GM21360 (cell line): ENCODE measurements around the gene OR13C5.
"Not testable (repeated sequence)": the region's sequence is repeated elsewhere in the genome, so short reads cannot be mapped to it uniquely, and the experiment has no call there.

Source experiments
- ATAC-seq: cut with Tn5 transposase; IDR thresholded peaks from one replicate; pipeline ENCODE4 v1.9.1; 2021; ENCODE audit warnings: mild to moderate bottlenecking, moderate library complexity; ENCODE audit not compliant: unreplicated experiment

Gene OR13C5, protein sequence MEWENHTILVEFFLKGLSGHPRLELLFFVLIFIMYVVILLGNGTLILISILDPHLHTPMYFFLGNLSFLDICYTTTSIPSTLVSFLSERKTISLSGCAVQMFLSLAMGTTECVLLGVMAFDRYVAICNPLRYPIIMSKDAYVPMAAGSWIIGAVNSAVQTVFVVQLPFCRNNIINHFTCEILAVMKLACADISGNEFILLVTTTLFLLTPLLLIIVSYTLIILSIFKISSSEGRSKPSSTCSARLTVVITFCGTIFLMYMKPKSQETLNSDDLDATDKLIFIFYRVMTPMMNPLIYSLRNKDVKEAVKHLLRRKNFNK

GRCh38 chr9:104599313-104599712, at the start of gene OR13C5:
TSS of gene OR13C5 (minus strand) at chr9:104599413. CDS start at chr9:104599413, 0 bp downstream.
- not testable (repeated sequence) for ATAC-seq

- no peak for ATAC-seq
These were observed 36.2 kb upstream of the OR13C5 start for GRCh38 chr9:104635456-104635855.

DNA sequence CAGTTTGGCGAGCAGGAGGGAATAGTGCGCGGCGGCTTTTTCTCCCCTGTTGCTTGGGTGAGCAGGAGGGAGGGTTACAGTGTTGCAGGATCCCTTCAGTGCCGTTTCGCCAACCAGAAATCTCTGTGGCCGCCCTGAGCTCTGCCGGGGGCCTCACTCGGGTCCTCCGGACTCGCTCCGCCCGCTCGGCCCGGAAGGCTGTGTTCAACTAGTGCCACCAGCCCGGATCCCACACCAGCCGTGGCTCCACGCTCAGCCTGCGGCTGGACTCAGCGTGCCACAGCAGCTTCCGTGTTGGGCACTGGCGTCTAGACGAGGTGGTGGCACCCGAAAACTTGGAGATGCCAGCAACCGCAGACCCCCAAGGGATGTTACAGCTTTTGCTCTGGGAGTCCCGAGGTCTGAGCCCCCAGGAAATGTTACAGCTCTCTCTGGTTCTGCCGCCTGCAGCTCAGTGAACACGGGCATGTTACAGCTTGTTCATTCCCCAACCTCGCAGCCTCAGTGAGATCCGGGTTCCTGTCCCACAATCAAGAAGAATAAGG, 34.8 kb upstream of the OR13C5 start:
- no peak for ATAC-seq

DNA sequence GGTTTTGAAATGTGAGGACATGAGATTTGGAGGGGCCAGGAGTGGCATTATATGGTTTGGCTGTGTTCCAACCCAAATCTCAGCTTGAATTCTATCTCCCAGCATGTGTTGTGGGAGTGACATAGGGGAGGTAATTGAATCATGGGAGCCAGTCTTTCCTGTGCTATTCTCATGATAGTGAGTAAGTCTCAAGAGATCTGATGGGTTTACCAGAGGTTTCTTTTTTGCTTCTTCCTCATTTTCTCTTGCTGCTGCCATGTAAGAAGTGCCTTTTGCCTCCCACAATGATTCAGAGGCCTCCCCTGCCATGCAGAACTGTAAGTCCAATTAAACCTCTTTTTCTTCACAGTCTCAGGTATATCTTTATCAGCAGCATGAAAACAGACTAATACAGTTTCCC, 26.8 kb upstream of the OR13C5 start:
- not testable (repeated sequence) for ATAC-seq

GRCh38 chr9:104618104-104618503, 18.9 kb upstream of the OR13C5 start, which contains the start of gene OR13C9:
TSS of gene OR13C9 (minus strand) at chr9:104618204. CDS start at chr9:104618204, 0 bp downstream.
- ATAC-seq, result no peak

DNA sequence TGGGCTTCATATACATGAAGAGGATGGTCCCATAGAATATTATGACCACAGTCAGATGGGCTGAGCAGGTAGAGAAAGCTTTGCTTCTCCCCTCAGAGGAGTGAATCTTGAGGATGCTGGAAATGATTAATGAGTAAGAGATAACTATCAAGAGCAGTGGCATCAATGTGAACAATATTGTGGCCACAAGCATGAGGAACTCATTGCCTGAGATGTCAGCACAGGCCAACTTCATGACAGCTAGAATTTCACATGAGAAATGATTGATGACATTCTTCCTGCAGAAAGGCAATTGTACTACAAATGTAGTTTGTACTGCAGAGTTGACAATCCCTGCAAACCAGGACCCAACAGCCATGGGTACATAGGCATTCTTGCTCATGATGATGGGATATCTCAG, 18.2 kb upstream of the OR13C5 start:
- no peak for ATAC-seq

GRCh38 chr9:104611213-104611612, 12.0 kb upstream of the OR13C5 start:
- no peak for ATAC-seq

DNA sequence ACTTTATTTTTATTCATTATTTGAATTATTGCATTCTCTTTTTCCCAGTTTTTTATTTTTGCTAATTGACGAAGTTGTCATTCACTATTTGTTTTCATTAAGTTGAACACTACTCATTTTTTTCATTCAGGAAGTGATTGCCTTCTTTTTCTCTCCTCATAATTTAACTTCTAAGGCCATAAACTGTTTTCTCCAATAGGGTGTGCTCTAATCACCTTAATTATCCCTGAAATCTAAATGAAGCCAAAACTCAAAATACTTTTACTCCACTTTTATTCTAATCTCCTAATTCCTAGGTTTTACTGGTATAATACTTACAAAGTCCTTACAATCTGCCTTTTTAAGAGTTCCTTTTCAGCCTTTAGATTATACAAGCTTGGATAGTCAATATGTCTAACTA, 9.1 kb upstream of the OR13C5 start:
- ATAC-seq, result no peak

DNA sequence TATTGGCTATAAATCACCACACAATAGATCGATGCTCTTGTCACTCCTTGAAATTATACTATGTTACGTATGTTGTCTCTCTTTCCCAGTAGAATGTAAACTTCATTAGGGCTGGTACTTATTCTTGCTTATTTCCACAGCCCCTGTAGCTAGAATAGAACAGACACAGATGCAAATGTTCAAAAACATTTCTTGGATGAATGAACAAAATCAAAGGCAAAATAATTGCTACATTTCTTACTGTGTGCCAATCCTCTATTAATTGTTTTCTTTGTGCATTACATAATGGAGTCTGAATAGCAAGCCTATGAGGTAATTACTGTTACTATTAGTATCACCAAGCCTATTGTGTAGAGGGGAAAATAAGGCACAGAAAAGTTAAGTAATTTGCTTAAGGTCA, 6.9 kb upstream of the OR13C5 start:
- ATAC-seq, result no peak

DNA sequence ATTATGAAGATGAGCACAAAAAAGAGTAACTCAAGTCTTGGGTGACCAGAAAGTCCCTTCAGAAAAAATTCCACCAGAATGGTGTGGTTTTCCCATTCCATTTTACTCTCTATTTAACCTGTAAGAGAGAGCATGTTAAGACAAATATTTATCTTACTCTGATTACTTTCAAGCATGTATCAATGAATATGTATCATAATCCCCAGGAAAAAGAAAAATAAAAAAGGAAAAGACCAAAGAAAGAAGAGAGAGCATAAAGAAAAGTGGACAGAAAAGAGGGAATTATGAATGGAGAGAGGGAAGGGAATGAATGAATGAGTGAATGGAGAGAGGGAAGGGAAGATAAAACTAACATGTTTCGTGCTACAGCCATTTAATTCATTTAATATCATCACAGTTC, 6.3 kb upstream of the OR13C5 start, which contains the start of gene OR13C2:
Gene OR13C2, minus strand, starts transcription at position 101 of the 400 bp plus-strand sequence. Its CDS starts 0 bp downstream, at position 101.
- ATAC-seq, result not testable (repeated sequence)

DNA sequence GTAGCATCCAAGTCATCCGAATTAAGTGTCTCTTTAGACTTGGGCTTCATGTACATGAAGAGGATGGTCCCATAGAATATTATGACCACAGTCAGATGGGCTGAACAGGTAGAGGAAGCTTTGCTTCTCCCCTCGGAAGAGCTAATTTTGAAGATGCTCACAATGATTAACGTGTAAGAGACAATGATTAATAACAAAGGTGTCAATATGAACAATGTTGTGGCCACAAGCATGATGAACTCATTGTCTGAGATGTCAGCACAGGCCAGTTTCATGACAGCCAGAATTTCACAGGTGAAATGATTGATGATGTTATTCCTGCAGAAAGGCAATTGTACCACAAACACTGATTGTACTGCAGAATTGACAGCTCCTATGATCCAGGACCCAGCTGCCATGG, 5.6 kb upstream of the OR13C5 start:
- ATAC-seq, result no peak

DNA sequence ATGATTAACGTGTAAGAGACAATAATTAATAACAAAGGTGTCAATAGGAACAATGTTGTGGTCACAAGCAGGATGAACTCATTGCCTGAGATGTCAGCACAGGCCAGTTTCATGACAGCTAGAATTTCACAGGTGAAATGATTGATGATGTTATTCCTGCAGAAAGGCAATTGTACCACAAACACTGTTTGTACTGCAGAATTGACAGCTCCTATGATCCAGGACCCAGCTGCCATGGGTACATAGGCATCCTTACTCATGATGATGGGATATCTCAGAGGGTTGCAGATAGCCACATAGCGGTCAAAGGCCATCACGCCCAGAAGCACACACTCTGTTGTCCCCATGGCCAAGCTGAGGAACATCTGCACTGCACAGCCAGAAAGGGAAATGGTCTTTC, 464 bp downstream of the OR13C5 start:
- not testable (repeated sequence) for ATAC-seq

GRCh38 chr9:104589626-104590025, 9.6 kb downstream of the OR13C5 start:
- no peak for ATAC-seq

- no peak for ATAC-seq
These were observed 12.6 kb downstream of the OR13C5 start for GRCh38 chr9:104586496-104587180.

GRCh38 chr9:104580562-104580961, 18.7 kb downstream of the OR13C5 start:
- no peak for ATAC-seq

- ATAC-seq, result no peak
These were observed 21.9 kb downstream of the OR13C5 start for GRCh38 chr9:104577263-104577662.

DNA sequence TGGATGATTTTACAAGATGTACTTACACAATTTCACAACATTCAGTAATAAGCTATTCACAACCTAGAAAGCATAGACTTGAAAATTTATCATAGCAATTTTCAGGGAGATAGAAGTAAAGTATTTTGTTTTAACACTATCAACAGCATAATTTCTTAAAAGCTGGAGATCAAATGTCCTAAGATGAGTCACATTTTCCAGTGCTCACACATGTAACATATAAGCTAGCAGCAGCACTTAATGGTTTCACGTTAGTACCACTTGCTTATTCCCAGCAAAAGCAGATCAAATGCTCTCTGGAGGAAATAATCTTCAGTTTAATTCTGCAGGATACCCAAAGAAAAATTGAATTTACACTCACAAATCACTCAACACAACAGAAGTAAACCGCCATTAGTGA, 23.8 kb downstream of the OR13C5 start:
- ATAC-seq, result no peak

DNA sequence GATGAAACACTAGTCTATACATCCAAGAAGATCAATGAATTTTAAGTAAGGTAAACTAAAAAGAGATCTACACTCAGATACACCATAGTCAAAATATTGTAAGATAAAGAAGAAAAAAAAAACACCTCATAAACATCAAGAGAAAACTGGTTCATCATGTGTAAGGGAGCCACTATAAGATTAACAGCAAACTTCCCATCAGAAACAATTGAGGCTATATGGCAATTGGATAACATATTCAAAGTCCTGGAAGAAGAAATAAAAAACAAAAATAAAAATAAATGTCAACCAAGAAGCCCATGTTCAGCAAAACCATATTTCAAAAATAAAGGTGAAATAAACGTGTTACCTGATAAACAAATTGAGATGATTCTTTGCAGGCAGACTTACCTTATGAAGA, 26.6 kb downstream of the OR13C5 start:
- no peak for ATAC-seq

GRCh38 chr9:104568868-104569267, 30.3 kb downstream of the OR13C5 start, which contains the start of gene OR13C8:
TSS of gene OR13C8 (plus strand) at chr9:104569168. CDS start at chr9:104569168, 0 bp downstream.
- no peak for ATAC-seq

GRCh38 chr9:104564358-104564757, 34.9 kb downstream of the OR13C5 start:
- ATAC-seq, result no peak

GRCh38 chr9:104556830-104557634, 42.2 kb downstream of the OR13C5 start:
- ATAC-seq, result no peak
